Skeletal muscle tissue (tissue), 4 donors: ENCODE data around the gene NLRP12. TPM values are rescaled to one million over a fixed set of nuclear protein-coding genes. Genes with fewer than 3 reads are reported as not detected.
"Not testable (repeated sequence)": the region's sequence is repeated elsewhere in the genome, so short reads cannot be mapped to it uniquely, and the experiment has no call there.

Experiments
- H3K27ac ChIP-seq: one replicate; pipeline ENCODE4 v1.7.0; 2013; ENCODE audit warnings: mild to moderate bottlenecking, low read depth, low read length, inconsistent platforms
- H3K27me3 ChIP-seq, 3 donors: one replicate each; pipeline ENCODE4 v1.7.0; 2013; ENCODE audit warnings: low read length in 3 of 3; ENCODE audit not compliant: control insufficient read depth in 3 of 3, insufficient read depth in 3 of 3
- H3K36me3 ChIP-seq, 3 donors: one replicate each; pipeline ENCODE4 v1.7.0; 2013; ENCODE audit warnings: low read length in 3 of 3; ENCODE audit not compliant: control insufficient read depth in 3 of 3, insufficient read depth in 3 of 3
- H3K4me1 ChIP-seq, 3 donors: one replicate each; pipeline ENCODE4 v1.7.0; 2013; ENCODE audit warnings: low read length in 3 of 3, mild to moderate bottlenecking in 3 of 3; ENCODE audit not compliant: control insufficient read depth in 3 of 3, insufficient read depth in 3 of 3
- H3K4me3 ChIP-seq, 3 donors: one replicate each; pipeline ENCODE4 v1.7.0; 2013; ENCODE audit warnings: low read length in 3 of 3
- H3K9ac ChIP-seq, 3 donors: one replicate each; pipeline ENCODE4 v1.7.0; 2013; ENCODE audit warnings: low read length in 3 of 3, mild to moderate bottlenecking in 3 of 3, moderate library complexity in 2 of 3, low read depth in 1 of 3
- H3K9me3 ChIP-seq, 3 donors: one replicate each; pipeline ENCODE4 v1.7.0; 2013; ENCODE audit warnings: low read length in 3 of 3; ENCODE audit not compliant: control insufficient read depth in 3 of 3
- total RNA-seq: library from RNA; depleted of rRNA; stranded (reverse); fragments of >200 nt; gene quantifications from one replicate; pipeline ENCODE4 v1.2.3, GENCODE V29; 2014
- donor health status: Osteomylitis.

NLRP12 gene
- total RNA-seq, 1 donor from 2014 or later = 1.0 TPM

DNA sequence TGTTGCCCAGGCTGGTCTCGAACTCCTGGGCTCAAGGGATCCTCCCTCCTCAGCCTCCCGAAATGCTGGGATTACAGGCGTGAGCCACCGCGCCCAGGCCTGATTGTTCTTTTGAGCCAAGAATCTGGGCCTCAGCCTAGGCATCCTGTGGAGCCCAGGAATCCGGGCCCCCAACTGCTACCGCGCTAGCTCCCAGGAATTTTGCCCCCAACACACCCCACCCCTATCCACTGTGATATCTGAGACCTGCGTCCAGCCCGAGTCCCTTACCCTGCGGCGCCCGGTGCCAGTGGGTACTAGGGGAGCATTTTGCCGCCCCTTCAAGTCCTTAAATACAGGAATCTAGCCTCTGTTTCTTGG is 42.7 kb upstream of the NLRP12 start:
- peak overlapping the region; percentile 90 for H3K27ac ChIP-seq
- H3K4me1 ChIP-seq = peaks cover 7 to 15% (median 10%) of the 10 kb centered on the region in 3 donors
- peak overlapping the region; percentile 51 to 65 (median 60) for H3K4me3 ChIP-seq
- peaks cover 0 to 22% (median 4%) of the 10 kb centered on the region in 3 donors for H3K27me3 ChIP-seq
- no peaks in the 10 kb centered on the region for H3K9me3 ChIP-seq
- H3K36me3 ChIP-seq = peaks cover 0 to 8% (median 0%) of the 10 kb centered on the region in 3 donors
- H3K9ac ChIP-seq = peak overlapping the region; percentile 59 to 82 (median 70)

DNA sequence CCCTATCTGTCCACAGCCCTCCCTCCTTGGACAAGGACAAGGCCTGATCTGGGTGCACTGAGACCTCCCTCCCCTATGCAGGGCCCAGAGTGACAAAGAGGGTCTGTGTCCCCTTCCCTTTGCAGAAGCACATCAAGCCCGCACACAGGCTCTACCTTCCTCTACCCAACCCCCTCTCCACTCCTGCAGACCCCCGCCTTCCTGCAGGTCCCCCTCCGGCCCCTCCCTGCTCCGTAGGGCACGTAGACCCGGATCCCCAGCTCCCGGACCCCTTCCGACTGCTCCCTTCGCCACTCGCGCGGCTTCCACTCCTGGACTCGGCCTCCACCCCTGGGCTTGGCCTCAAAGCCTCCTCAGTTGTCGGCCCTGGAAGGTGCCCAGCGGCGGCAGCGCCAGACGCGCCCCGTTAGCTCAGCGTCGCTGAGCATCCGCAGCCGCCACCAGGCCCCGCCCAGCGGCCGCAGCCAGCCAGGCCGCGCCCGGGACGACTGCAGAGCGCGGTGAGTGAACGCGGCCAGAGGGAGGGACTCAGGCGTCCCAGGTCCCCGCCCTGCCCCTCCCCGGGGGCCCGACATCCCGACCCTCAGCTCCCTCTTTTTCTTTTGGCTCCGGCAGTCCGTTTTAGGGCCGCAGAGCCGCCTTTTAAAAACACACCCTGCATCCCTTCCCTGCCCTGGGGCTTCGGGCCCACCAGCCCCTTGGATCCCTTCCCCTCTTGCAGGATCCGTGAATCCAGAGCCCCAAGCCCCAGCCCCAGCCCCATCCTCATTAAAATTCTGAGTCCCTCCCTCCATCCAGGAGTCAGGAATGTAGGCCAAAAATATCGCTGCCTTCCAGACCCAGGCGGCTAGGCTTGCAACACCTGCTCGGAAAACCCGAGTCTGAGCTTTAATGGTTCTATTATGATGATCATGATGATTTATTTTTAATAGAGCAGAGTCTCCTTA is 42.1 kb upstream of the NLRP12 start:
- Histone ChIP-seq H3K4me1 (peaks cover 7 to 11% (median 10%) of the 10 kb centered on the region in 3 donors), H3K27ac (peak overlapping the region; percentile 90), H3K9ac (peak overlapping the region; percentile 59 to 77 (median 70)), H3K4me3 (peak overlapping the region; percentile 51 to 65 (median 60)), H3K27me3 (peaks cover 0 to 22% (median 4%) of the 10 kb centered on the region in 3 donors), H3K36me3 (peaks cover 0 to 5% (median 0%) of the 10 kb centered on the region in 3 donors), H3K9me3 (no peaks in the 10 kb centered on the region)

DNA sequence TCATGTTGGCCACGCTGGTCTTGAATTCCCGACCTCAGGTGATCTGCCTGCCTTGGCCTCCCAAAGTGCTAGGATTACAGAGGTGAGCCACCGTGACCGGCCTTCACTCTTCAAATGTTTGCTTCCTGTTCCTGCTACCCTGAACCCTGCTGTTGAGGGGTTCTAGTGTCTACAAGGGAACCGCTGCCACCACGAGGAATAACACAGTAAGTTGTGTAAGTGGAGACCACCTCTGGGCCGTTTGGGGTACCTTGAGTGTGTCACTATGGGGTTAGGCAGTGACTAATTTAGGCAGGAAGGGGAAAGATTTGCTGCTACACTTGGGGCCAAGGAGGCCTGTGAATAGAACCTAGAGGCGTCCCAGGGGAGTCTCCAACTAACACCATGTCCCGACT is 41.4 kb upstream of the NLRP12 start:
- no peaks in the 10 kb centered on the region for H3K9me3 ChIP-seq
- peak overlapping the region in 2 of 3 donors; percentile 40 to 50 for H3K9ac ChIP-seq
- H3K4me1 ChIP-seq = peaks cover 6 to 9% (median 8%) of the 10 kb centered on the region in 3 donors
- peak overlapping the region in 2 of 3 donors; percentile 33 to 60 for H3K4me3 ChIP-seq
- H3K27ac ChIP-seq = peak overlapping the region; percentile 90
- peaks cover 0 to 20% (median 4%) of the 10 kb centered on the region in 3 donors for H3K27me3 ChIP-seq
- H3K36me3 ChIP-seq = peaks cover 0 to 1% (median 0%) of the 10 kb centered on the region in 3 donors

DNA sequence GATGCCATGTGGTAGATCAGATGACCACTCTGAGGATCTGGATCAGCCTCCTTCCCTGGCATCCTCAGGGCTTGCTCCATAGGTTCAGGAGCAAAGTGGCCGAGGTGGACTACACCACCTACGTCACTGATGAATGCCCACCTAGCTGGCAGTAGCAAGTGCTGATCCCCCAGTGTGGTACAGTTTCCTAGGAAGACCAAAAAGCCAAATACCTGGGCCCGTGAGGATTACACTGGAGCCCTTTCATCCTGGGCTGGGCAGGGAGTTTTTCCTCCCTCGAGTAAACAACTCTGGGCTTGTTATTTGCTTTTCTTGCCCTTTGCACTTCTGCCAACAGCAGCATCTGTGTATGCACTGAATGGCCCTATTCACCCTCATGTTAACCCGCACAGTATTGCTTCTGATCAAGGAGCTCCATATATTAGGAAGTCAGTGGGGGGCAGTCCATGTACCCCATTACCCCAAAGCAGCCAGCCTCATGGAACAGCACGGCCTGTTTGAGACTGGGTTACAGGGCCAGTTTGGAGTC is 40.3 kb upstream of the NLRP12 start:
- Histone ChIP-seq H3K27ac (no peak overlapping the region), H3K9me3 (no peaks in the 10 kb centered on the region), H3K36me3 (no peaks in the 10 kb centered on the region), H3K27me3 (peaks cover 0 to 16% (median 4%) of the 10 kb centered on the region in 3 donors), H3K9ac (no peak overlapping the region), H3K4me1 (peaks cover 3 to 9% (median 7%) of the 10 kb centered on the region in 3 donors), H3K4me3 (no peak overlapping the region)

DNA sequence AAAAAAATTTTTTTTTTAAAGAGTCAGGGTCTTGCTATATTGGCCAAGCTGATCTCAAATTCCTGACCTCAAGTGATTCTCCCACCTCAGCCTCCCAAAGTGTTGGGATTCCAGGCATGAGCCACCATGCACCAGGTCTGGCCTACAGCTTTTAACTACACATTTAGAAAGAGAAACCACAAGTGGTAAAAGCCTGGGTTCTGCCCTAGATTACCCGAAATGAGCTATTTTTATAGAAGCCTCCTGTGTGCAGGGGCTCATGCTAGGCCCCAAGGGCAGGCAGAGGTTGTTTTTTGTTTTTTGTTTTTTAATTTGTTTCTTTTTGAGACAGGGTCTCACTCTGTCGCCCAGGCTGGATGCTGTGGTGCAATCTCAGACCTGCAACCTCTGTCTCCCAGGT is 29.6 kb upstream of the NLRP12 start:
- Histone ChIP-seq H3K9me3 (no peaks in the 10 kb centered on the region), H3K9ac (no peak overlapping the region), H3K27me3 (no peaks in the 10 kb centered on the region), H3K27ac (no peak overlapping the region), H3K36me3 (no peaks in the 10 kb centered on the region), H3K4me3 (no peak overlapping the region), H3K4me1 (peaks cover 0 to 4% (median 2%) of the 10 kb centered on the region in 3 donors)

DNA sequence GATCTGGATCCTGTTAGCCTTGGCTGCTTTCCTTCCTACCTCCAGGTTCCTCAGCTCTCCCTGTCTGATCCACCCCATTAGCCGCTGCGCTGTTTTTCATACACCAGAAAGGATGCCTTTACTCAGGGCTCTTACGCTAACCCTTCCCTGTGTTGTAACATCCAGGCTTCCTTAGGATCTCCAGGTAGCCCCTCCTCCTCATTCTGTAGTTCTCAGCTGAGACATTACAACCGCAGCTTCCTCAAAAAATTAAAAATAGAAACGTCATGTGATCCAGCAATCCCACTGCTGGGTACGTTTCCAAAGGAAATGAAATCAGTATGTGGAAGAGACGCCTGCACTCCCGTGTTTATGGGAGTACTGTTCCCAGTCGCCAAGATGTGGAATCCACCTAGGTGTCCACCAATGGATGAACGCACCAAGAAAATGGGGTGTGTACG is 25.1 kb upstream of the NLRP12 start:
- Histone ChIP-seq H3K27me3 (no peaks in the 10 kb centered on the region), H3K4me3 (peak overlapping the region in 1 of 3 donors; percentile 49)

DNA sequence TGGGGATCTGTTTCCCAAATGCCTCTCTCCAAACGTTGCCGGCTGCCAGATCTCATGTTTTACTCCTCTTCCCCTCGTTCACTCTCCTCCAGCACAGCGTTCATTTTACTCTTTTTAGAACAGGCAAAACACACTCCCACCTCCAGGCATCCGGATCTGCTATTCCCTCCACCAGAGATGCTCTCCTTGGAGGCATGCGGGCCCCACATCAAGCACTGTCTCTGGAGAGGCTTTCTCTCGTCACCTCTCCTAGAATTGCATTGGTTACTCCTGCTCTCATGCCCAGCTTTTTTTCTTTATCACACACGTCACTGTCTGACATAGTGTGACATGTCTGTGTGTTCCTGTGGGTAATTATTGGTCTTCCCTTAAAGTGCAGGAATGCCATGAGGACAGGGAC is 23.4 kb upstream of the NLRP12 start:
- H3K4me3 ChIP-seq = no peak overlapping the region
- no peak overlapping the region for H3K9ac ChIP-seq
- H3K36me3 ChIP-seq = no peaks in the 10 kb centered on the region
- H3K27me3 ChIP-seq = no peaks in the 10 kb centered on the region
- no peaks in the 10 kb centered on the region for H3K9me3 ChIP-seq
- H3K27ac ChIP-seq = no peak overlapping the region
- H3K4me1 ChIP-seq = peaks cover 0 to 4% (median 2%) of the 10 kb centered on the region in 3 donors

More for the DNA sequence above, 25.1 kb upstream of the NLRP12 start:
- Histone ChIP-seq H3K27ac (peak overlapping the region; percentile 64), H3K9ac (no peak overlapping the region), H3K9me3 (no peaks in the 10 kb centered on the region), H3K36me3 (no peaks in the 10 kb centered on the region), H3K4me1 (peaks cover 0 to 4% (median 2%) of the 10 kb centered on the region in 3 donors)

DNA sequence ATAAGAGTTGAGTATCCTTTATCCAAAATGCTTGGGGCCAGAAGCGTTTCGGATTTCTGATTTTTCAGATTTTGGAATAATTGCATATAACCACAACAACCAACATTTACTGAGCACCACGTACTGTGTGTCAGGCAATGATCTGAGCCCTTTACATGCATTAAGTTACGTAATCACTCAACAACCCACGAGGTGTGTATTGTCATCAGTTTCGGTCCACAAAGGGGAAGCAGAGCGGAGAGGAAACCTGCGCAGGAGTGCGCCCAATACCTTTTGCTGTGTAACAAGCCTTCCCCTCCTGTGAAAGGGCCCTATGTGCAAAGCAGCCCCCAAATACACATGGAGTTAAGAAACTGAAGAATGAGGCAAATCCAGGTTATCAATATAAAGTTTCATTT is 20.7 kb upstream of the NLRP12 start:
- H3K4me1 ChIP-seq = peaks cover 0 to 4% (median 0%) of the 10 kb centered on the region in 3 donors
- no peaks in the 10 kb centered on the region for H3K9me3 ChIP-seq
- no peak overlapping the region for H3K27ac ChIP-seq
- H3K4me3 ChIP-seq = no peak overlapping the region
- H3K36me3 ChIP-seq = no peaks in the 10 kb centered on the region
- no peaks in the 10 kb centered on the region for H3K27me3 ChIP-seq
- H3K9ac ChIP-seq = no peak overlapping the region

DNA sequence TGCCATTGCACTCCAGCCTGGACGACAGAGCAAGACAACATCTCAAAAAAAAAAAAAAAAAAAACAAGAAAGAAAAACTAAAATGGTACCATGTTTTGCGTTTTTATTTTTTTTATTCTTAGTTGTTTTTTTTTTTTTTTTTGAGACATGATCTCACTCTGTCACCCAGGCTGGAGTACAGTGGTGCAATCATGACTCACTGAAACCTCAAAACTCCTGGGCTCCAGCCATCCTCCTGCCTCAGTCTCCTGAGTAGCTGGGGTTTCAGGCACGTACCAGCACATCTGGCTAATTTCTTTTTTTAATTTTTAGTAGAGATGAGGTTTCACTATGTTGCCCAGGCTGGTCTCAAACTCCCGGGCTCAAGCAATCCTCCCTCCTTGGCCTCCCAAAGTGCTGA is 16.8 kb upstream of the NLRP12 start:
- H3K9ac ChIP-seq = not testable (repeated sequence)

DNA sequence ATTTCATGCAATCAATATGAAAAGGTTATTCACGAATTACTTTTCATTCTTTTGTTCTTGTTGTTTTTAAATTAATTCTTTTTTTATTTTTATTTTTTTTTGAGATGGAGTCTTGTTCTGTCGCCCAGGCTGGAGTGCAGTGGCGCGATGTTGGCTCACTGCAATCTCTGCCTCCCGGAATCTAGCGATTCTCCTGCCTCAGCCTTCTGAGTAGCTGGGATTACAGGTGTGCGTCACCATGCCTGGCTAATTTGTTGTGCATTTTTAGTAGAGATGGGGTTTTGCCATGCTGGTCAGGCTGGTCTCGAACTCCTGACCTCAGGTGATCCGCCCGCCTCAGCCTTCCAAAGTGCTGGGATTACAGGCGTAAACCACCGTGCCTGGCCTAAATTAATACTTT is 16.1 kb upstream of the NLRP12 start:
- H3K9me3 ChIP-seq, H3K9ac ChIP-seq, H3K4me1 ChIP-seq, H3K4me3 ChIP-seq, H3K36me3 ChIP-seq, H3K27me3 ChIP-seq, H3K27ac ChIP-seq: not testable (repeated sequence)

More for the DNA sequence above, 16.8 kb upstream of the NLRP12 start:
- not testable (repeated sequence) for H3K27ac ChIP-seq, H3K4me3 ChIP-seq, H3K9me3 ChIP-seq, H3K4me1 ChIP-seq, H3K36me3 ChIP-seq, H3K27me3 ChIP-seq
